Body of pancreas (tissue), 4 donors: ENCODE results near the gene GIGYF2.

Source experiments
- CTCF ChIP-seq, 7 experiments: fragments of 450-650 bp in 4 of 7; fragments of 200-600 bp in 3 of 7; sonication (generic) in 3 of 7; IDR thresholded peaks; one replicate each; pipeline ENCODE4 v1.5.1; 2016 to 2019; ENCODE audit warnings: antibody characterized with exemption in 7 of 7
- POLR2A ChIP-seq, 3 donors: fragments of 450-650 bp; IDR thresholded peaks; one replicate each; pipeline ENCODE4 v1.6.1; 2016; ENCODE audit warnings: antibody characterized with exemption in 3 of 3, mild to moderate bottlenecking in 2 of 3

DNA sequence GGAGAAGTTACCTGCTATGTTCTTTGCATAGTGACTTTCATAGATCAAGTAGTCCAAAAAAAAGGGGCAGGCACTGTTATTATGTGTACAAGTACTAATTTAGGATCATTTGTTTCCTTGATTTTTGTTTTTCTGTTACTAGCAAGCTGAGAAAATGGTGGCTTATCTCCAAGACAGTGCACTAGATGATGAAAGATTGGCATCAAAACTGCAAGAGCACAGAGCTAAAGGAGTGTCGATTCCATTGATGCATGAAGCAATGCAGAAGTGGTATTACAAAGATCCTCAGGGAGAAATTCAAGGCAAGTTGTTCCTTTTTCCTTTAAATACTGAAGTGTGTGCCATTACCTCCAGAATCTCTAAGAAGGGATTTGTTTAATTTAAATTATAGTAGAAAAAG, 98.8 kb downstream of the GIGYF2 start:
- no peak for TF ChIP-seq CTCF (IDR thresholded peaks at IDR 0.05)
- no peak for TF ChIP-seq POLR2A (IDR thresholded peaks at IDR 0.05)
